OCI-LY3 (cell line): ENCODE results near the gene DDX5.

Experiments used
- CTCF ChIP-seq: fragments of 200-600, 300-600 bp; sonication (generic); IDR thresholded peaks from 2 replicates; pipeline ENCODE4 v1.5.1; 2014; ENCODE audit warnings: antibody characterized with exemption, low read length, low read depth
- EZH2phosphoT487 ChIP-seq: fragments of 200-600 bp; shearing (Covaris generic); IDR thresholded peaks from 2 replicates; pipeline ENCODE4 v1.6.1; 2018; ENCODE audit warnings: antibody characterized with exemption, mixed run types, low read depth

- TF ChIP-seq CTCF = no peak
- TF ChIP-seq EZH2phosphoT487 = no peak
Observed at GRCh38 chr17:64533784-64534183, 27.7 kb upstream of the DDX5 start.
